Hepatocyte (in vitro differentiated cells): ENCODE data around the gene SLC25A19. TPM values are rescaled to one million over a fixed set of nuclear protein-coding genes. Genes with fewer than 3 reads are reported as not detected.
"Not testable (repeated sequence)": the region's sequence is repeated elsewhere in the genome, so short reads cannot be mapped to it uniquely, and the experiment has no call there.

Source experiments
- DNase-seq: peaks from one replicate; pipeline ENCODE4 v3.0.0-alpha.2; 2016; ENCODE audit warnings: low spot score
- H2AFZ ChIP-seq: fragments of 200-600 bp; sonication (generic); 2 replicates; pipeline ENCODE4 v1.6.0; 2016; ENCODE audit warnings: antibody characterized with exemption, mild to moderate bottlenecking
- H3K27ac ChIP-seq: fragments of 200-600 bp; sonication (generic); 2 replicates; pipeline ENCODE4 v1.5.1; 2016; ENCODE audit warnings: mild to moderate bottlenecking
- H3K27me3 ChIP-seq: fragments of 200-600 bp; sonication (generic); 2 replicates; pipeline ENCODE4 v1.6.1; 2016
- H3K36me3 ChIP-seq: fragments of 200-600 bp; sonication (generic); replicated peaks from 2 replicates; pipeline ENCODE4 v1.5.1; 2016; ENCODE audit warnings: low read depth; ENCODE audit not compliant: insufficient read depth
- H3K4me1 ChIP-seq: fragments of 200-600 bp; sonication (generic); 2 replicates; pipeline ENCODE4 v1.5.1; 2016; ENCODE audit warnings: mild to moderate bottlenecking, moderate library complexity; ENCODE audit not compliant: insufficient read depth
- H3K4me2 ChIP-seq: fragments of 200-600 bp; sonication (generic); 2 replicates; pipeline ENCODE4 v1.6.0; 2016
- H3K4me3 ChIP-seq: fragments of 200-600 bp; sonication (generic); 2 replicates; pipeline ENCODE4 v1.5.1; 2016; ENCODE audit warnings: mild to moderate bottlenecking
- H3K79me2 ChIP-seq: fragments of 200-600 bp; sonication (generic); 2 replicates; pipeline ENCODE4 v1.6.0; 2017; ENCODE audit warnings: mild to moderate bottlenecking
- H3K9me2 ChIP-seq: fragments of 200-600 bp; sonication (generic); replicated peaks from 2 replicates; pipeline ENCODE4 v1.6.0; 2017; ENCODE audit warnings: mild to moderate bottlenecking; ENCODE audit not compliant: insufficient read depth
- H3K9me3 ChIP-seq: fragments of 200-600 bp; sonication (generic); 2 replicates; pipeline ENCODE4 v1.5.1; 2016; ENCODE audit warnings: low read depth, mild to moderate bottlenecking
- H4K20me1 ChIP-seq: fragments of 200-600 bp; sonication (generic); 2 replicates; pipeline ENCODE4 v1.6.0; 2016; ENCODE audit warnings: mild to moderate bottlenecking; ENCODE audit not compliant: insufficient read depth, poor library complexity, severe bottlenecking
- CTCF ChIP-seq: fragments of 200-600 bp; sonication (generic); IDR thresholded peaks from 2 replicates; pipeline ENCODE4 v1.5.1; 2016; ENCODE audit warnings: antibody characterized with exemption, mild to moderate bottlenecking; ENCODE audit not compliant: poor library complexity
- EZH2 ChIP-seq: fragments of 200-600 bp; sonication (generic); IDR thresholded peaks from 2 replicates; pipeline ENCODE4 v1.6.1; 2016; ENCODE audit warnings: antibody characterized with exemption, mild to moderate bottlenecking, borderline replicate concordance
- EZH2phosphoT487 ChIP-seq: fragments of 200-600 bp; sonication (generic); IDR thresholded peaks from one replicate; pipeline ENCODE4 v1.6.1; 2018; ENCODE audit warnings: antibody characterized with exemption, mild to moderate bottlenecking, low read depth, moderate library complexity; ENCODE audit not compliant: unreplicated experiment, severe bottlenecking
- WGBS: methylation state at CpG from one replicate; pipeline ENCODE4 v1.1.6; 2016; ENCODE audit warnings: low lambda C conversion rate; ENCODE audit errors: missing lambda C conversion rate; 5-methylcytosine and 5-hydroxymethylcytosine counted together
- polyA plus RNA-seq: library from polyadenylated mRNA; unstranded; fragments of >200 nt; fragmentation: Nextera tagmentation; extraction: Ambion mirVana; gene quantifications from 2 replicates; pipeline ENCODE4 v1.2.1, GENCODE V29; 2016
- total RNA-seq: library from RNA; depleted of rRNA; stranded (reverse); fragments of >200 nt; gene quantifications from 2 replicates; pipeline ENCODE4 v1.2.3, GENCODE V29; 2014

SLC25A19 gene
- total and polyA plus RNA-seq, 2 experiments from 2014 or later = 4.6 to 7.6 TPM

DNA sequence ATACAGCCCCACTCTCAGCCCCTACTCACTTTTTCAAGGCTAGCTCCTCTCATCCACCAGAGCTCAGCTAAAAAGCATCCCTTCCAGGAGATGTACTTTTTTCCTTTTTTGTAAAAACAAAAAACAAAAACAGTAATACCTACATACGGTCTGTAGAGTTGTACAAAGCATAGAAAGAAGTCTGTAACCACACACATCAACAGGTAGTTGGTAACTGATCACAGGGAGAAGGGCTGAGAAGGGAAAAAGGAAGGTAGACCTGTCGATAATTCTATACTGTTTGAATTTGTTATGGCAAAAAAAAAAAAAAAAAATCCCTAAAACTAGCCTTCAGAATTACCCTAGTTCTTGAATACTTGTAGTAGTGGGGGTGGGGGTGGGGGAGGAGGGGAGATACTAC lies 874 bp downstream of the SLC25A19 start:
- Histone ChIP-seq H3K4me1 (no peaks in the 10 kb centered on the region), H3K27ac (no peak overlapping the region), H3K79me2 (peaks cover 2% of the 10 kb centered on the region), H3K9me3 (no peaks in the 10 kb centered on the region), H3K27me3 (no peaks in the 10 kb centered on the region), H4K20me1 (no peaks in the 10 kb centered on the region), H3K36me3 (no peaks in the 10 kb centered on the region), H3K4me3 (peak overlapping the region; percentile 69), H3K4me2 (peak overlapping the region; percentile 95), H2AFZ (peak overlapping the region; percentile 64), H3K9me2 (no peaks in the 10 kb centered on the region)
- DNase-seq = no peak
- TF ChIP-seq EZH2phosphoT487 = no peak
- TF ChIP-seq CTCF = no peak
- TF ChIP-seq EZH2 = no peak
- WGBS = 49% methylated on average over 2 of the region's 2 CpGs

- H4K20me1 ChIP-seq = no peaks in the 10 kb centered on the region
- no peak overlapping the region for H3K27ac ChIP-seq
- H3K27me3 ChIP-seq = no peaks in the 10 kb centered on the region
- H3K4me2 ChIP-seq = no peak overlapping the region
- no peak overlapping the region for H2AFZ ChIP-seq
- TF ChIP-seq EZH2phosphoT487 (no peak), EZH2 (no peak), CTCF (no peak)
- no peaks in the 10 kb centered on the region for H3K9me3 ChIP-seq
- no peak for DNase-seq
- 90% methylated on average over 9 of the region's 9 CpGs for WGBS
- no peaks in the 10 kb centered on the region for H3K4me1 ChIP-seq
- H3K79me2 ChIP-seq = peaks cover 2% of the 10 kb centered on the region
- H3K36me3 ChIP-seq = no peaks in the 10 kb centered on the region
- no peak overlapping the region for H3K4me3 ChIP-seq
- no peaks in the 10 kb centered on the region for H3K9me2 ChIP-seq
These were observed 2.0 kb downstream of the SLC25A19 start for GRCh38 chr17:75287221-75287620.

GRCh38 chr17:75285123-75285522 lies 4.1 kb downstream of the SLC25A19 start:
- Histone ChIP-seq H3K27me3 (no peaks in the 10 kb centered on the region), H3K9me2 (no peaks in the 10 kb centered on the region), H3K4me1 (no peaks in the 10 kb centered on the region), H3K4me2 (no peak overlapping the region), H4K20me1 (no peaks in the 10 kb centered on the region), H3K27ac (no peak overlapping the region), H3K4me3 (no peak overlapping the region), H2AFZ (no peak overlapping the region), H3K9me3 (no peaks in the 10 kb centered on the region), H3K79me2 (peaks cover 2% of the 10 kb centered on the region), H3K36me3 (no peaks in the 10 kb centered on the region)
- TF ChIP-seq EZH2 (no peak), CTCF (no peak), EZH2phosphoT487 (no peak)
- DNase-seq = no peak
- WGBS = 98% methylated on average over 6 of the region's 6 CpGs

GRCh38 chr17:75280189-75280588 lies 9.0 kb downstream of the SLC25A19 start:
- not testable (repeated sequence) for H2AFZ ChIP-seq, H4K20me1 ChIP-seq, H3K36me3 ChIP-seq, H3K9me3 ChIP-seq, H3K4me1 ChIP-seq, H3K27me3 ChIP-seq, DNase-seq, H3K4me3 ChIP-seq, H3K4me2 ChIP-seq, H3K79me2 ChIP-seq, H3K9me2 ChIP-seq, H3K27ac ChIP-seq
- 96% methylated on average over 4 of the region's 4 CpGs for WGBS
